Liver (tissue), 9 donors: ENCODE results near the gene DMD. TPM values are rescaled to one million over a fixed set of nuclear protein-coding genes. Genes with fewer than 3 reads are reported as not detected.

Experiments used
- DNase-seq: peaks from one replicate; pipeline ENCODE4 v3.0.0-alpha.2; 2017; ENCODE audit warnings: low spot score
- H3K27ac ChIP-seq, 2 donors: one replicate each; pipeline ENCODE4 v1.7.0; 2013; ENCODE audit warnings: inconsistent platforms in 2 of 2, low read length in 2 of 2, control low read depth in 1 of 2, low read depth in 1 of 2, mild to moderate bottlenecking in 1 of 2
- H3K27me3 ChIP-seq, 4 donors: one replicate each; pipeline versions ENCODE4 v1.6.1 to v1.7.0; 2013; ENCODE audit warnings: low read length in 3 of 4, inconsistent platforms in 1 of 4, mild to moderate bottlenecking in 1 of 4, moderate library complexity in 1 of 4; ENCODE audit not compliant: control insufficient read depth in 4 of 4, insufficient read depth in 4 of 4
- H3K36me3 ChIP-seq, 4 donors: one replicate each; pipeline versions ENCODE4 v1.6.1 to v1.7.0; 2013; ENCODE audit warnings: low read length in 3 of 4, mild to moderate bottlenecking in 3 of 4, low read depth in 1 of 4, moderate library complexity in 1 of 4; ENCODE audit not compliant: control insufficient read depth in 4 of 4, insufficient read depth in 3 of 4
- H3K4me1 ChIP-seq, 4 donors: one replicate each; pipeline versions ENCODE4 v1.6.1 to v1.7.0; 2013; ENCODE audit warnings: low read length in 3 of 4, mild to moderate bottlenecking in 3 of 4, moderate library complexity in 1 of 4; ENCODE audit not compliant: control insufficient read depth in 4 of 4, insufficient read depth in 4 of 4
- H3K4me3 ChIP-seq, 3 donors: one replicate each; pipeline versions ENCODE4 v1.6.1 to v1.7.0; 2013; ENCODE audit warnings: low read length in 3 of 3, control low read depth in 1 of 3, low read depth in 1 of 3, mild to moderate bottlenecking in 1 of 3
- H3K9ac ChIP-seq, 2 donors: one replicate each; pipeline ENCODE4 v1.7.0; 2013; ENCODE audit warnings: low read length in 2 of 2, mild to moderate bottlenecking in 2 of 2, moderate library complexity in 2 of 2, control low read depth in 1 of 2, low read depth in 1 of 2
- H3K9me3 ChIP-seq, 4 donors: one replicate each; pipeline versions ENCODE4 v1.6.1 to v1.7.0; 2013; ENCODE audit warnings: low read length in 3 of 4; ENCODE audit not compliant: control insufficient read depth in 4 of 4
- EGR1 ChIP-seq, 2 donors: IDR thresholded peaks; 2 replicates each; pipeline ENCODE4 v1.6.1; 2016 to 2018; ENCODE audit warnings: antibody characterized with exemption in 2 of 2, low read depth in 2 of 2
- FOXA1 ChIP-seq: IDR thresholded peaks from 2 replicates; pipeline ENCODE4 v1.6.1; 2016; ENCODE audit warnings: antibody characterized with exemption
- FOXA2 ChIP-seq: IDR thresholded peaks from 2 replicates; pipeline ENCODE4 v1.6.1; 2016; ENCODE audit warnings: antibody characterized with exemption
- HNF4A ChIP-seq, 2 donors: conservative IDR thresholded peaks; 2 replicates each; pipeline ENCODE4 v1.6.1; 2016; ENCODE audit warnings: antibody characterized with exemption in 2 of 2, mild to moderate bottlenecking in 2 of 2
- HNF4G ChIP-seq: IDR thresholded peaks from 2 replicates; pipeline ENCODE4 v1.6.1; 2016; ENCODE audit warnings: antibody characterized with exemption
- JUND ChIP-seq, 2 donors: IDR thresholded peaks; 2 replicates each; pipeline ENCODE4 v1.6.1; 2016; ENCODE audit warnings: antibody characterized with exemption in 2 of 2
- RAD21 ChIP-seq, 2 donors: IDR thresholded peaks; 2 replicates each; pipeline ENCODE4 v1.6.1; 2016; ENCODE audit warnings: antibody characterized with exemption in 2 of 2, mild to moderate bottlenecking in 2 of 2
- RXRA ChIP-seq, 2 donors: IDR thresholded peaks; 2 replicates each; pipeline ENCODE4 v1.6.1; 2017 to 2018; ENCODE audit warnings: antibody characterized with exemption in 2 of 2, mild to moderate bottlenecking in 1 of 2
- TAF1 ChIP-seq: conservative IDR thresholded peaks from 2 replicates; pipeline ENCODE4 v1.6.1; 2016; ENCODE audit warnings: antibody characterized with exemption, mild to moderate bottlenecking
- YY1 ChIP-seq: IDR thresholded peaks from 2 replicates; pipeline ENCODE4 v1.6.1; 2016; ENCODE audit warnings: antibody characterized with exemption, mild to moderate bottlenecking
- WGBS: extraction: QIAGEN DNeasy Blood & Tissue Kit; methylation state at CpG from one replicate; pipeline ENCODE4 v1.1.7; 2013; 5-methylcytosine and 5-hydroxymethylcytosine counted together
- polyA plus RNA-seq, 2 donors: library from polyadenylated mRNA; stranded (reverse) in 1 of 2; unstranded in 1 of 2; fragments of 200-250 nt in 1 of 2; fragments of >200 nt in 1 of 2; fragmentation: Nextera tagmentation in 1 of 2; extraction: Ambion mirVana in 1 of 2; gene quantifications; one replicate each; pipeline versions ENCODE4 v1.2.1 to v1.2.3, GENCODE V29; 2013 to 2015
- total RNA-seq, 2 donors: library from RNA; depleted of rRNA; stranded (reverse); fragments of >200 nt; gene quantifications; one replicate each; pipeline ENCODE4 v1.2.3, GENCODE V29; 2014
- TF ChIP-seq, protein P1 (sequence below): IDR thresholded peaks from 2 replicates; pipeline ENCODE4 v1.6.1; 2016; ENCODE audit warnings: antibody characterized with exemption, mild to moderate bottlenecking
- TF ChIP-seq, protein P2 (sequence below): IDR thresholded peaks from 2 replicates; pipeline ENCODE4 v1.6.1; 2016; ENCODE audit warnings: antibody characterized with exemption
- TF ChIP-seq, protein P3 (sequence below): IDR thresholded peaks from 2 replicates; pipeline ENCODE4 v1.6.1; 2016; ENCODE audit warnings: antibody characterized with exemption
- donor health status: healthy.
- donor health status: healthy.
- donor health status: healthy.
- donor health status: healthy.
- donor health status: healthy.

The DMD gene
- total and polyA plus RNA-seq, 4 donors = 14.6 to 61.9 (median 23.9) TPM

DNA sequence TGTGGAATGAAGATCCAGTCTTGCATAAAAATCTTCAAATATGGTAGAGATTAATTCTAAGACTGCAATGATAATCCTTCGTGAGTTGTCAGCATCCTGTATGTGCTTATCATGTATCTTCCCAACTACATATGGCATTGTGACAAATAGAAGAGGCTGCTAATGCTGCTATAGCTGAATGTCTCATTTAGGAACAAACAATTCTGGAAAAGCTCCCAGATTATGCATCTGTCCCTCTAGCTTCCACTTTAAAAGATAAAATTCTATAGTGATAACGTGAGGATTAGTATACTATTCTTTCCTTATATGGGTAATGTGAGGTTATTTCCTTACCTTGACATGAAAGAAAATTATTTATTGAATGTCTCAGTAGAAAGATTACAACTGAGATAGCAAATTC is 930.9 kb downstream of the DMD start:
- Histone ChIP-seq H3K27me3 (no peaks in the 10 kb centered on the region), H3K27ac (no peak overlapping the region), H3K9me3 (no peaks in the 10 kb centered on the region), H3K9ac (no peak overlapping the region), H3K4me1 (no peaks in the 10 kb centered on the region), H3K4me3 (no peak overlapping the region), H3K36me3 (no peaks in the 10 kb centered on the region)
- WGBS = 63% methylated on average over 2 of the region's 2 CpGs
- no peak for TF ChIP-seq RAD21 (IDR thresholded peaks at IDR 0.05)
- DNase-seq = no peak

DNA sequence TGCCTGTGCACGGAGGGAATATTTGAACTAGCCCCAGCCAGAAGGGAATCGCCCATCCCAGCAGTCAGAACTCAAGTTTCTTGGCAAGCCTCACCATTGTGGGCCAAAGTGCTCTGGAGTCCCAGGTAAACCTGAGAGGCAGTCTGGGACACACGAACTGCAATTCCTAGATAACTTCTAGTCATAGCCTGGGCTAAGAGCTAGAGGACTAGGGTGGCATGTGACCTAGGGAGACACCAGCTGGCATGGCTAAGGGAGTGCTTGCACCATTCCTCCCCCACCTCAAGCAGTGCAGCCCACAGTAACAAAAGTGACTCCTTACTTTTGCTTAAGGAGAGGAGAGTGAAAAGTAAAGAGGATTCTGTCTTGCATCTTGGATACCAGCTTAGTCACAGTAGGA is 935.2 kb downstream of the DMD start:
- Histone ChIP-seq H3K4me3 (no peak overlapping the region), H3K27me3 (no peaks in the 10 kb centered on the region), H3K36me3 (no peaks in the 10 kb centered on the region), H3K27ac (no peak overlapping the region), H3K4me1 (no peaks in the 10 kb centered on the region), H3K9me3 (no peaks in the 10 kb centered on the region), H3K9ac (no peak overlapping the region)
- 62% methylated on average over 3 of the region's 3 CpGs for WGBS
- DNase-seq = no peak
- TF ChIP-seq, protein P1, sequence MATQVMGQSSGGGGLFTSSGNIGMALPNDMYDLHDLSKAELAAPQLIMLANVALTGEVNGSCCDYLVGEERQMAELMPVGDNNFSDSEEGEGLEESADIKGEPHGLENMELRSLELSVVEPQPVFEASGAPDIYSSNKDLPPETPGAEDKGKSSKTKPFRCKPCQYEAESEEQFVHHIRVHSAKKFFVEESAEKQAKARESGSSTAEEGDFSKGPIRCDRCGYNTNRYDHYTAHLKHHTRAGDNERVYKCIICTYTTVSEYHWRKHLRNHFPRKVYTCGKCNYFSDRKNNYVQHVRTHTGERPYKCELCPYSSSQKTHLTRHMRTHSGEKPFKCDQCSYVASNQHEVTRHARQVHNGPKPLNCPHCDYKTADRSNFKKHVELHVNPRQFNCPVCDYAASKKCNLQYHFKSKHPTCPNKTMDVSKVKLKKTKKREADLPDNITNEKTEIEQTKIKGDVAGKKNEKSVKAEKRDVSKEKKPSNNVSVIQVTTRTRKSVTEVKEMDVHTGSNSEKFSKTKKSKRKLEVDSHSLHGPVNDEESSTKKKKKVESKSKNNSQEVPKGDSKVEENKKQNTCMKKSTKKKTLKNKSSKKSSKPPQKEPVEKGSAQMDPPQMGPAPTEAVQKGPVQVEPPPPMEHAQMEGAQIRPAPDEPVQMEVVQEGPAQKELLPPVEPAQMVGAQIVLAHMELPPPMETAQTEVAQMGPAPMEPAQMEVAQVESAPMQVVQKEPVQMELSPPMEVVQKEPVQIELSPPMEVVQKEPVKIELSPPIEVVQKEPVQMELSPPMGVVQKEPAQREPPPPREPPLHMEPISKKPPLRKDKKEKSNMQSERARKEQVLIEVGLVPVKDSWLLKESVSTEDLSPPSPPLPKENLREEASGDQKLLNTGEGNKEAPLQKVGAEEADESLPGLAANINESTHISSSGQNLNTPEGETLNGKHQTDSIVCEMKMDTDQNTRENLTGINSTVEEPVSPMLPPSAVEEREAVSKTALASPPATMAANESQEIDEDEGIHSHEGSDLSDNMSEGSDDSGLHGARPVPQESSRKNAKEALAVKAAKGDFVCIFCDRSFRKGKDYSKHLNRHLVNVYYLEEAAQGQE = no peak
- TF ChIP-seq RXRA (IDR thresholded peaks at IDR 0.05) (no peak), FOXA1 (no peak), JUND (IDR thresholded peaks at IDR 0.05) (no peak), HNF4G (no peak), TAF1 (no peak), YY1 (no peak), FOXA2 (no peak), HNF4A (conservative IDR thresholded peaks at IDR 0.05) (no peak), EGR1 (IDR thresholded peaks at IDR 0.05; ENCODE audit: low read depth in 2 of 2) (no peak)
- TF ChIP-seq, protein P2, sequence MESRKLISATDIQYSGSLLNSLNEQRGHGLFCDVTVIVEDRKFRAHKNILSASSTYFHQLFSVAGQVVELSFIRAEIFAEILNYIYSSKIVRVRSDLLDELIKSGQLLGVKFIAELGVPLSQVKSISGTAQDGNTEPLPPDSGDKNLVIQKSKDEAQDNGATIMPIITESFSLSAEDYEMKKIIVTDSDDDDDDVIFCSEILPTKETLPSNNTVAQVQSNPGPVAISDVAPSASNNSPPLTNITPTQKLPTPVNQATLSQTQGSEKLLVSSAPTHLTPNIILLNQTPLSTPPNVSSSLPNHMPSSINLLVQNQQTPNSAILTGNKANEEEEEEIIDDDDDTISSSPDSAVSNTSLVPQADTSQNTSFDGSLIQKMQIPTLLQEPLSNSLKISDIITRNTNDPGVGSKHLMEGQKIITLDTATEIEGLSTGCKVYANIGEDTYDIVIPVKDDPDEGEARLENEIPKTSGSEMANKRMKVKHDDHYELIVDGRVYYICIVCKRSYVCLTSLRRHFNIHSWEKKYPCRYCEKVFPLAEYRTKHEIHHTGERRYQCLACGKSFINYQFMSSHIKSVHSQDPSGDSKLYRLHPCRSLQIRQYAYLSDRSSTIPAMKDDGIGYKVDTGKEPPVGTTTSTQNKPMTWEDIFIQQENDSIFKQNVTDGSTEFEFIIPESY = no peak

DNA sequence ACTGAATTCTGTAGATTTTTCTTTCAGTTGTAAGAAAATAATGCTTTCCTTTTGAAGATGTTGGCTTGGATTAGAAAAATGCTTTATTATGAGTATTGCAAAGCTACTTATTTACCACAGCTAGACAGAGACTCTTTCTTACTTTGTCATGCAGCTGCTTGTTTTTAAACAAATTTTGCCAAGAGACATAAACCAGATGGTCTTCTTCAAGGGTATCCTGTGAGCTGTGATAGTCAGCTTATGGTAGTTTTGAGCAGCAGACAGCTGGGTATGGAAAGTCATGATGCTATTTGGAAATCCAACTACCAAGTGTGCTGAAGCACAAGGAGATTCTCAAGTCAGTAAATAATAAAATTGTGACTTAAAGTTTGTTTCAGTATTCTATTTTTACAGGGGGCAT is 941.5 kb downstream of the DMD start:
- Histone ChIP-seq H3K27ac (no peak overlapping the region), H3K36me3 (no peaks in the 10 kb centered on the region), H3K9me3 (peaks cover 0 to 6% (median 1%) of the 10 kb centered on the region in 4 donors), H3K27me3 (peaks cover 0 to 5% (median 0%) of the 10 kb centered on the region in 4 donors), H3K4me1 (no peaks in the 10 kb centered on the region), H3K4me3 (no peak overlapping the region), H3K9ac (no peak overlapping the region)
- TF ChIP-seq, protein P1 = no peak
- no peak for TF ChIP-seq JUND (IDR thresholded peaks at IDR 0.05)
- TF ChIP-seq HNF4A (conservative IDR thresholded peaks at IDR 0.05) = no peak
- no peak for TF ChIP-seq RXRA (IDR thresholded peaks at IDR 0.05)
- TF ChIP-seq, protein P3, sequence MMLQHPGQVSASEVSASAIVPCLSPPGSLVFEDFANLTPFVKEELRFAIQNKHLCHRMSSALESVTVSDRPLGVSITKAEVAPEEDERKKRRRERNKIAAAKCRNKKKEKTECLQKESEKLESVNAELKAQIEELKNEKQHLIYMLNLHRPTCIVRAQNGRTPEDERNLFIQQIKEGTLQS = no peak
- no peak for DNase-seq
